OCI-M2 (cell line): ENCODE results near the gene AGAP1.

Source experiments
- DNase-seq: peaks from one replicate; lab custom pipeline; 2025; ENCODE audit not compliant: unreplicated experiment; lab: John Stamatoyannopoulos, UW

AGAP1 gene

DNA sequence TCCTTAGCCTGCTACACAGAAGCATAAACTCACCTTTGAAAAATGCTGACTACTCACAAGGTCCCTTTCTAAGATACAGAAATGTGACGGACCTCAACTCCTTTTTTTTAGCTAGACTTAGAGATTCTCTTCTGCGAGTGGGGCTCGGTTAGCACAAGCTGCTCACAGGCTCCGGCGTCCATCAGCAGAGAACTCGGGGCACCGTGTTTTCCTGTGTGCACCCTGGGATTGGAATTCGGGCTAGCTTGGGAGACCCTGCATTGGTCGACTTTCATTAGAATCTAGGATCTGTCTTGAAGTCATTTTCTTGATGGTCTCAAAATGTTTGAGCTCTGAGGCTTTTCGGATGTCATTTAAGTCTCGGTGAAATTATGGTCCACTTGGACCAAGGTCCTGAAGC, 483.1 kb downstream of the AGAP1 start:
- no peak for DNase-seq

DNA sequence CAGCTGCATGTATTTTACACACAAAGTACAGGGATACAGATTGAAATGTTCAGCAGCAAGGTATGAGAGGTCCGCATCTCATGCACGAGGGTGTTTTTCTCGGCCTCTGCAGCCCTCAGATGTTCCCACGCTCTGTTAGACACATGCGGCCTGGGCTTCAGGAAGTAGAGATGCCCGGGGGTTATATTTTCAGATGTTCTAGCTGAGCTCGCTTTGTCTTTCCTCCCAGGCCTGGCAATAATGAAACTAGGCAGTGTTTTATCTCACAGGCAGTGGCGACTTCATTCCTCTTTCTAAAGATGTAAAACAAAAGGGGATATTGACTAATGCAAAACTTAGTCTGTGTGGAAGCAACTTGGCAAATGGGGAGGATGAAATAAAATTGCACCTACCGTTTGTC, 483.6 kb downstream of the AGAP1 start:
- no peak for DNase-seq

DNA sequence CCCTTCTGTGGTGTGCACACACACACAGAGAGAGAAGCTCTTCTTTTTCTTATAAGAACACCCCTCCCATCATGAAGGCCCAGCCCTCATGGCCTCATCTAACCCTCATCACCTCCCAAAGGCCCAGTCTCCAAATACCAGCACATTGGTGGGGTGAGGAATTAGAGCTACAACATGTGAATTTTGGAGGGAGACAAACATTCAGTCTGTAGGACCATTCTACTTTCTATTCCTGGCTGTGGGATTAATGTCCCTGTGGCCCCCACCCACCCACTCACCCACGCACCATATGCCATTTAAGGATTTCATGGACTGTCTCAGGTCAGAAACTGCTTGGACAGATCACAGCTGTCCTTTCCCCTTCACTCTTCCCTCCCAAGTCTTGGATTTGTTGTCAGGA, 484.2 kb downstream of the AGAP1 start:
- no peak for DNase-seq

DNA sequence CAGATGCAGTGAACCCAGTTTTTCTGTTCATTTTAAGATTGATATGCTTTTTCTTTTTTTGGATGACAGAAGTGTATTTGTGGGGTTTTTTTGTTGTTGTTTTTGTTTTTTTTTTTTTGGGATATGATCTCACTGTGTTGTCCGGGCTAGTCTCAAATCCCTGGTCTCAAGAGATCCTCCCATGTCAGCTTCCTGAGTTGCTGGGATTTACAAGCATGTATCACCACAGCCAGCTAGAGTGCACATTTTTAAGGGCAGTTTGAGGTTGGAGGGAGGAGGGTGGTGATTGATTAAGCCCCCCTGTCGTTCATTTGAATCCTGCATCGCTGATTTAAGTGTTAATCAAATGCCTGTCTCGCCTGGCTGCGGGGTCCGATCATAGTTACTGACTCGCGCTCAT, 485.2 kb downstream of the AGAP1 start:
- DNase-seq = no peak

DNA sequence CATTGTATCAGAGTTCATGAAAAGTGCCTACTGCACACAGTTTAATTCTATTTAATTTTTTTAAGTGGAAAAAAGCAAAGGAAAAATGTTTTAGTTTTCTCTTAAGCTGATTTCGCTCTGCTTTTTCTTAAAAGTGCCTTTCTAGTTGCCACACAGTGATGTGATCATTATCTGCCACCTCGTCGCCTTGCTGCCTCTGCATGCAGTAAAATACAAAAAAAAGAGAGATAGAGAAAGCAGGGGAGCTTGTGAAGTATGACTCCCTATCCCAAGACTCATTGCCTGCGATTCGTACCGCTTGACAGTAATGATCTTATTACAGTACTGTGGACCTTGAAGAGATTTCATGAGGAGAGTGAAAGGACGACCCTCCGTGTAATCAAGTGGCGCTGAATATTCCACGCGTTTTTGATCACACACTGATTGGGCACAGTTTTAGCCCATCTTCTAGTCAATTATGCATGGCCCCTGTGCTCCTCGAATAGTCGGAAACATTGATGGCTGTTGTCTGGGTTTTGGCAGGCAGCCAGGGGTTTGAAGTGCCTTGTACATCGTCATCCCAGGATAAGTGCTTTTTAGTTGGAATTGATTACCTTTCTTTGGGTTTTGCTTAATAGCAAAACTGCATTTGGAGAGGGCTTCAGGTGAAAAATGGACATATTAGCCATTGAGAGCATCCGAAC, 486.1 kb downstream of the AGAP1 start:
- no peak for DNase-seq

DNA sequence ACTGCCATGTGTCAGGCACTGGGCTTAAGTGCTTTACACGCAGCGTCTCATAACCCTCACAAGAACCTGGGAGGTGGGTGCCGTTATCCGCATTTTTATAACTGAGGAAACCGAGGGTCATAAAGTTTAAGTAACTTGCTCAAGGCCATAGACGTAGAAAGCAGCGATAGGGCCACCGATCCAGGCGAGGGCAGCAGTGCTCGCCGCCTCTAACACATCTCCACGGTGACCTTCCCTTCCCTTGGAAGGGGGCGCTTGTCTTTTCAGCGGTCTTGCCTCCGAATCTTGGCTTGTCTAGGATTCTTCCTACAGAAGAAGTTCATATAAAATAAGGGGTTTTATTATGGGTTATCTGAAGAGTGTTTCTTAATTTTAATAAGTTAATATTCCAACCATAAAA, 487.8 kb downstream of the AGAP1 start:
- DNase-seq = no peak

DNA sequence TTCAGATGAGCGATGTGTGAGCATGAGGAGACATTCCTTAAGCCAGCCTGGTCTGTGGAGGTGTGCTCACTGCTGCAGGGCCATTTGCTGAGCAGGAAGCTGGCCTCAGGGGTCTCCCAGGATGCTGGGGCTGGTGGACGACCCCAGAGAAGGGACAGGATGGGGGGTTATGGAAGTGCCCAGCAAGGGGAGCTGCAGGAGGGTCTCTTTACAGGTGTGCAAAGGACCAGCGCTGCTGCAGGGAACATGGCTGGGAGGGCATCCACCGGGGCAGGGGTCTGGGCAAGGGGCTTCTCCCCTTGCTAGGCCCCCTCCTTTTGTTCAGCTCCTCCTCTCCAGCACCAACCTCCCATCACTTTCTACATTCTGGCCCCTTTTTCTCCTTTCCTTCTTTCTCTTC, 489.2 kb downstream of the AGAP1 start:
- no peak for DNase-seq

DNA sequence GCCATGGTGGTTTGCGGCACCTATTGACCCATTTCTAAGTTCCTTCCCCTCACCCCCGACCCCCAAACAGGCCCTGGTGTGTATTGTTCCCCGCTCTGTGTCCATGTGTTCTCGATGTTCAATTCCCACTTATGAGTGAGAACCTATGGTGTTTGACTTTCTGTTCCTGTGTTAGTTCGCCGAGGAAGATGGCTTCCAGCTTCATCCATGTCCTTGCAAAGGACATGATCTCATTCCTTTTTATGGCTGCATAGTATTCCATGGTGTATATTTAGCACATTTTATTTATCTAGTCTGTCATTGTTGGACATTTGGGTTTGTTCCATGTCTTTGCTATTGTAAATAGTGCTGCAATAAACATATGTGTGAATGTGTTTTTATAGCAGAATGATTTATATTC, 490.7 kb downstream of the AGAP1 start:
- DNase-seq = no peak

DNA sequence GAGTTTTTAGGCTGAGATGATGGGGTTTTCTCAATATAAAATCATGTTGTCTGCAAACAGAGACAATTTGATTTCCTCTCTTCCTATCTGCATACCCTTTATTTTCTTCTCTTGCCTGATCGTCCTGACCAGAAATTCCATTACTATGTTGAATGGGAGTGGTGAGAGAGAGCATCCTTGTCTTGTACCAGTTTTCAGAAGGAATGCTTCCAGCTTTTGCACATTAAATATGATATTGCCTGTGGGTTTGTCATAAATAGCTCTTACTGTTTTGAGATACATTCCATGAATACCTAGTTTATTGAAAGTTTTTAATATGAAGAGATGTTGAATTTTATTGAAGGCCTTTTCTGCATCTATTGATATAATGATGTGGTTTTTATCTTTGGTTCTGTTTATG, 492.5 kb downstream of the AGAP1 start:
- DNase-seq = no peak

DNA sequence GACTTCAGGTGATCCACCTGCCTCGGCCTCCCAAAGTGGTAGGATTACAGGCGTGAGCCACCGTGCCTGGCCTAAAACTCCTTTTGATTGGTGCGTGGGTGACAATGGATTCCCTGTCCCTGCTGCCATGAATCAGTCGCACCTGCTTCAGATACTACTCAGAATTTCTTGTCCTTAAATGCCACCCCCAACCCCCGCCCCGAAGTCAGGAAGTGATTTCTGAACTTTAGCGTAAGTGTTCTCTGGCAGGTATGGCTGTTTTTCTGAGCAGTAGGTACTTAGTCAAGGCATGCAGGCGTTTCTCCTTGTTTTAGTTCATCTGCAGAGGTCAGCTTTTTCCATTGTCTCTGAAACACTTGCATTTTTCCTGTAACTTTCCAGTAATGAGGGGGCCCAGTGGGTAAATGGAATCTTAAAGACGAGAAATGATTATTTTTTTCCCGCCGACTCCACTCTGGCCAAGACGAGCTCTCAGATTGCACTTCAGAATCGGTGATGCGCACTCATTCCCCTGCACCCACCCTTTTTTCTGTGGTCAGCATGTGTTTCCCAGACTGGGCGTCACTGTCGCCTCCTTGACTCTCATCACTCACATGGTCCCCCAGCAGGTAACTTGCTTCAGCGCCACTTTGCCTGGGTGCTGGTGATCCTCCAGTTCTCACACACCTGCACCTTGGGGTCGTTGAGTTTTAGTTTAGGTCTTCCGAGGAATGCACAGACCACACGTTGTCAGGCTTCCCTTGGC, 494.6 kb downstream of the AGAP1 start:
- DNase-seq = no peak

DNA sequence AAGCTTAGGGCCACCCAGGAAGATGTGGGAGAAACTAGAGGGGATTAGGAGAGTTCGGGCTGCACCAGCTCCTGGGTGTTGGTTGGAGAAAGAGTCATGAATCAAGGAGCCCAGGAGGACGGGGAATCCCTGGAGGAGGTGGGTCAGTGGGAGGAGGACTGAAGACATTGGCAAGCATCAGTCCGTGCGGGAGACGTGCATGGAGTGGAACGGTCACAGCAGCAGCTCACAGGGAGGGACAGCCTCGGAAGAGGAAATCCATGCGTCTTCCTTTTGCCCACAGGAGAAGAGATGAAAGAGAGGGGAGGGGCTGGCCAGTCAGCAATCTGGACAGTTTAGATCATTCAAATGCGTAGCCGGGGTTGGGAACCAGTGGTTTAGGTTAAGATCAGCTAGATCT, 495.7 kb downstream of the AGAP1 start:
- DNase-seq = no peak

DNA sequence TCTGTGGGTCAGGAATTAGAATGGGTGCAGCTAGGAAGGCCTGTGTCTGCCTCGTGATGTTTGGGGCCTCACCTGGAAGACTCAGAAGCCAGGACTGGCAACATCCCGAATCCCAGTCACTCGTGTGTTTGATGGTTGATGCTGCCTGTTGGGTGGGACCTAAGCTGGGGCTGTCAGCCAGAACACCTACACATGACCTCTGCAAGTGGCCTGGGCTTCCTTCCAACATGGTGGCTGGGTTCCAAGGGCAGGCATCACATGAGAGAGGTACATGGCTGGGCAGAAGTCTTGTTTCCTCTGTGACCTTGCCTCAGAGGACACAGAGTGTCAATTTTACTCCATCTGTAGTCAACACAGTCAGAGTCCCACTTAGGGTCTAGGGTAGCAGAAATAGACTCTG, 496.5 kb downstream of the AGAP1 start:
- DNase-seq = no peak

DNA sequence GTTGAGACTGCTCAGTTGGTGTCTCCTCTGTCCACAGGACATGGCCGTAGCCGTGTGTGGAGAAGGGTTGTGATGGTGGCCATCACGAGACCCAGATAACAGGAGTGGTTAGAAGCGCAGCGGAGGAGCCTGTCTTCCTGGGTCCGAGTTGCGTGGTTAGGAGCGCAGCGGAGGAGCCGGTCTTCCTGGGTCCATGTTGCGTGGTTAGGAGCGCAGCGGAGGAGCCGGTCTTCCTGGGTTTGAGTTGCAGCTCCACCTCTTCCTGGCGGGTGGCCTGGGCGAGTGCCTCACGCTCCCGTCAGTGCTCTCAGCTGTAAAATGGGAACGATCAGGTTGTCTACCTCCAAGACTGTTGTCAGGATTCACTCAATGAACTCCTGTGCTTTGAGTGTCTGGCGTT, 498.2 kb downstream of the AGAP1 start:
- DNase-seq = no peak

DNA sequence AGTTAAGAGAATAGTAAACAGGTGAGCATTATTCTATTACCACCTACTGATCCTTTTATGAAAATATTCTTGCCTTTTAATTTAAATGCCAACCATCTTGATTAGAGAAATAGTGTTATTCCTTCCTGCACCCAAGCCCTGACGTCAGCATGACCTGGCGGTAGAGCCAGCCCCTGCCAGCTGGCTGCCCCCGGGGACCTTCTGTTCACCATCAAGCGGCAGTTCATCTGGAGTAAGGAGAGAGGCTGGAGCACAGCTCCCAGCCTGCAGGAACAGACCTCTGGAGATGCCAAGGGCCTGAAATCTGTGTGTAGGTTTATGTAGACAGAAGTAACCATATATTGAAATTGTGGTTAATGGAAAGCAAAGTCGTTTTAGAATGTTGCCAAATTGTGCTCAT, 502.6 kb downstream of the AGAP1 start:
- DNase-seq = no peak

DNA sequence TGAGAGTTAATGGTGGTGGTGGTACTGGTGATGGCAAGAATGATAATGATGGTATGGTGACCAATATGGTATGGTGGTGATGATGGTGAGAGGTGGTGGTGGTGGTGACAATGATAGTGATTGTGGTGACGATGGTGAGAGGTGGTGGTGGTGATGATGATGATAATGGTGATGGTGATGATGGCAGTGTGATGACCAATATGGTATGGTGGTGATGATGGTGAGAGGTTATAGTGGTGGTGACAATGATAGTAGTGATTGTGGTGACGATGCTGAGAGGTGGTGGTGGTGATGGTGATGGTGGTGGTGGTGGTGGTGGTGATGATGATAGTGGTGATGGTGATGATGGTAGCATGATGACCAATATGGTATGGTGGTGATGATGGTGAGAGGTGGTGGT, 505.2 kb downstream of the AGAP1 start:
- DNase-seq = no peak

DNA sequence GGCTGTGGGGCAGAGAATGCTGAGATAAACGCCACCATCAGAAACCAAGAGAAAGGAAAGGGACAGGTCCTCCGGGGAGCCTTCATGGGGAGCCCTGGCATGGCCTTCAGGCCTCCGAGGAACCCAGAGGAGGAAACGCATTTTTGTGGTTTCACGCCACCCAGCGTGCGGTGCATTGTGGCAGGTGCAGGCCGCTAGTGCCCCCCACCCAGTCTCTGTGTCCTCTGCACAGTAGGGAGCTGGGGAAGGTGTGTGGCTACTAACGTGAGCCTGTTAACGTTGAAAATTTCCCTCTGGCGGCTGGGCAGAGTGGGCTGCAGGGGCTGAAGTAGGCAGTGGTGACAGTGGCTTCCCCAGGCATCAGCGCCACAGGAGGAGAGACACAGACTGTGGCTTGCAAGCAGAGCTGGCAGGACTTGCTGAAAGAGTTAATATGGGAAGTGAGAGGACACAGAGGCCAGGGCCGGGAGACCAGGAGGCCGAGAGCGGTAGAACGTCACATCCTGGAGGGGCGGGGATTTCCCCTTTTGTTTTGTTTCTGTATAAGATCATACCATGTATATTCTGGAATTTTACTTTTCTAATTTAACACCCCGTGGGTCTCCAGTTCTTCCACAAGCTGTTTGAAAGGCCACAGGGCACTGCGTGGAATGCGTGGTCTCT, 507.5 kb downstream of the AGAP1 start:
- DNase-seq = no peak

DNA sequence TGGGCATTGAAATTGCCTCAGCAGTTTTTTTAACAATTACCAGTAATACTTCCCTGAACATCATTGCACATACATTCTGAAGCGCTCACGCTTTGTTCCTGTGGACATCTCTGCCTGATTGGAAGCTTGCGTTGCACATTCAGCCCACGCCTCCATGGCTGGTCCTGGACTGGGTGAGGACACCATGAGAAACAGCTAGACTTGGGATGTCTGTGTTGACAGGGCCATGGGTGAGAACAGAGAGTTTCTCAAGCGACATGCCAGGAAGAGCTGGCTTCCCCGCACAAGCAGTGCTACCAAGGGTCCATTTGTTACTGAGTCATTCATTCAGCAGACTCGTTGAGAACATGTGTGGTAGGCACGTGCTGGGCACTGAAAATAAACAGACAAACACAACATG, 508.0 kb downstream of the AGAP1 start:
- DNase-seq = no peak

DNA sequence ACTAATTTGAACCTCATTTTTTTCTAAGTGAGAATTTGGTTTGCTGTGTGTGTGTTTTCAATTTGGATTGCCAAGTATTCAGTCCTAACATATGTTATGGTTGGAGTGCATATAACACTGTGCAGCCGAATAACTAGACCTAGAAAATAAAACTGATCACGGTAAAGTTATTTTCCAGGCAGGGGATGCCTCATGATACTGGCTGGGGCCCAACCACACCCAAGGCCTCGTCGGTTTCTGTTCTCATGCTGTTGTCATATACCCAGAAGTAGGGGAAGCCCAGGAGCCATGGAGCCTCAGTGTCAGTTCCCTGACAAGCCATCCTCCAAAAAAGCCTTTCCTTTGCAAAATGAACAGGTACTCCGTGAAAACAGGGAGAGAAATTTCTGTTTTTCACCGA, 514.2 kb downstream of the AGAP1 start:
- DNase-seq = no peak

DNA sequence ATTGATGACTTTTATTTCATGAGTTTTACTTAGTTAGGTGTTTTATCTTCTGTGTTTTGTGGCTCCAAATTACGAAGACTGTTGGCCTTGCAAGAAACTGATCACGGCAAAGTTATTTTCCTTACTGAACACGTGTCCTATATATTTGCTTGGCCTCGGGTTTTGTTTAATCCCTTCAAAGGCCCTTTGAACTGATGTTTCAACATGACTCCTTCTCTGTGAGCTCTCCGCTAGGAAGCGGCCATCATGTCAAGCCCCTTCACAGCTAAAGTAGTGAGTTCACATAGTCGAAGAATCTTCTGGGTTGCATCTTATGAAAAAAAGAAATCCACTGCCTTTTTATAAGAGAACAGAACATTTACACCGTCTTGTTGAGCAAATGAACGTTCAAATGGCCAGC, 515.0 kb downstream of the AGAP1 start:
- DNase-seq = no peak

DNA sequence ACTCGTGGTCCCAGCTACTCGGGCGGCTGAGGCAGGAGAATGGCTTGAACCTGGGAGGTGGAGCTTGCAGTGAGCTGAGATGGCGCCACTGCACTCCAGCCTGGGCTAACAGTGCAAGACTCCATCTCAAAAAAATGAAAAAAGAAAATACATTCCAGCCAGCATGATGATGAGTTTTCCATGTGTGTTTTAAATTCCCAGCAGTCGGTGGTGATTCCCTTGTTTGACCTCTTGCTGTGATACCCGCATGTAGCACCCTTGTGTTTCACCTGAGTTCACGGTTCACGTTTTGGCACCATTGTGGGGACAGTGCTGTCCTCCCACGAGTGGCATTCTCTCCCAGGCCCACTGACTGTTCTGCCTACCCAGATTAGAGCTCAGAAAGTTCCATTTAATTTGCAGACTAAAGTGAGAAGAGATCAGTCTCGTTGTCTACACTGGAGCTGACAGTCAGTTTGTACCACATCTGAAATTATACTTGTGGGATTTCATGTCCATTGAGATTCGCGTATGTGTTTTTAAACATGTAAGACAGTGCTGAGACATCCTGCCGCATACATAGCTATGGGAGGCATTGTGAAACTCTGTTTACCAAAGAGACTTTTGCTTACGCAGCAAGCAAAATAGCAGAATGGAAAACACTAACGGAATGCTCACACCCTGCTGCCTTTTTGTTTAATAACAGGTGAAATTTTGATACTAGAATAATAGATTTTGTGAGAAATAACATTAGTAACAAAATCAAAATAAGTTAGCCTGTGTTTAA, 517.3 kb downstream of the AGAP1 start:
- no peak for DNase-seq

DNA sequence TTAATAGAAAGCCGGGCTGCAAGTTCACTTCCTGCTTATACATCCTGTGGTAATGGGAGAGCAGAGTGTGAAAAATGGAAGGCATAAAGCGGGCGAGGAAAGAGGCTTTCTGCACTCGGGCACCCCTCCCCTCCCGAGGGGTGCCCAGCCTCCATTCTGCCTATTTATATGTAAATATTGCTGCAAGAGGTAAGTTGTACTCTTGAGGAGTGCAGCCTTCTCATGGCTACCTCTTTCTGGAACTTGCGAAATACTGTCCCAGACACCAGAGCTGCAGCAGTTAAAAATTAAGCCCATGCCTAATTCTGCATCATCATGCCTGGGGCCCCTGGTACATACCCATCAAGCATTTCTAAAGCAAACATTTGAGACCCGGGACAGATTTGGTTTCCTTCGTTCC, 518.3 kb downstream of the AGAP1 start:
- DNase-seq = no peak
